Hepatocyte (in vitro differentiated cells): ENCODE data around the gene NAMPT.

ENCODE experiments used
- EZH2 ChIP-seq: fragments of 200-600 bp; sonication (generic); IDR thresholded peaks from 2 replicates; pipeline ENCODE4 v1.6.1; 2016; ENCODE audit warnings: antibody characterized with exemption, mild to moderate bottlenecking, borderline replicate concordance
- EZH2phosphoT487 ChIP-seq: fragments of 200-600 bp; sonication (generic); IDR thresholded peaks from one replicate; pipeline ENCODE4 v1.6.1; 2018; ENCODE audit warnings: antibody characterized with exemption, mild to moderate bottlenecking, low read depth, moderate library complexity; ENCODE audit not compliant: unreplicated experiment, severe bottlenecking
- TF ChIP-seq, protein P1 (sequence below): fragments of 200-600 bp; sonication (generic); IDR thresholded peaks from 2 replicates; pipeline ENCODE4 v1.5.1; 2016; ENCODE audit warnings: antibody characterized with exemption, mild to moderate bottlenecking; ENCODE audit not compliant: poor library complexity

DNA sequence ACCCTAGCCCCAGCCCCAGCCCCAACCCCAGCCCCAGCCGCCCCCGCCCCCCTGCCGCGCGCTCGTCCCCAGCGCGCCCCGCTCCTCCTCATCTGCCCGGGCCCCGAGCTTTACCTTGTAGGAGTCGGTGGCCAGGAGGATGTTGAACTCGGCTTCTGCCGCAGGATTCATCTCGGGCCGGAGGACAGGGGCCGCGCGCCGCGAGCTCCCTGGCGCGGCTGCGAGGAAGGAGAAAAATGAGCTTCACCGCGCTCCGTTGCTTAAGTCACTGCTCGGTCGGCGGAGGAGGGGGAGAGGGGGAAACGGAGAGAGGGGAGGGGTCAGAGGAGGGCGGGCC is at the start of gene NAMPT:
- TF ChIP-seq, protein P1, sequence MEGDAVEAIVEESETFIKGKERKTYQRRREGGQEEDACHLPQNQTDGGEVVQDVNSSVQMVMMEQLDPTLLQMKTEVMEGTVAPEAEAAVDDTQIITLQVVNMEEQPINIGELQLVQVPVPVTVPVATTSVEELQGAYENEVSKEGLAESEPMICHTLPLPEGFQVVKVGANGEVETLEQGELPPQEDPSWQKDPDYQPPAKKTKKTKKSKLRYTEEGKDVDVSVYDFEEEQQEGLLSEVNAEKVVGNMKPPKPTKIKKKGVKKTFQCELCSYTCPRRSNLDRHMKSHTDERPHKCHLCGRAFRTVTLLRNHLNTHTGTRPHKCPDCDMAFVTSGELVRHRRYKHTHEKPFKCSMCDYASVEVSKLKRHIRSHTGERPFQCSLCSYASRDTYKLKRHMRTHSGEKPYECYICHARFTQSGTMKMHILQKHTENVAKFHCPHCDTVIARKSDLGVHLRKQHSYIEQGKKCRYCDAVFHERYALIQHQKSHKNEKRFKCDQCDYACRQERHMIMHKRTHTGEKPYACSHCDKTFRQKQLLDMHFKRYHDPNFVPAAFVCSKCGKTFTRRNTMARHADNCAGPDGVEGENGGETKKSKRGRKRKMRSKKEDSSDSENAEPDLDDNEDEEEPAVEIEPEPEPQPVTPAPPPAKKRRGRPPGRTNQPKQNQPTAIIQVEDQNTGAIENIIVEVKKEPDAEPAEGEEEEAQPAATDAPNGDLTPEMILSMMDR: no peak
- TF ChIP-seq EZH2 (no peak), EZH2phosphoT487 (no peak)
